Measurements from ENCODE around the gene PPP1R18.

PPP1R18 gene

GRCh38 chr6:30646450-30647241 is 39.8 kb downstream of the PPP1R18 start, which contains the start of gene C6orf136:
TSS of gene C6orf136 (plus strand) at chr6:30647133. CDS start at chr6:30647232, 99 bp downstream.
- no peak for TF ChIP-seq CTCF (IDR thresholded peaks at IDR 0.05)

- TF ChIP-seq CTCF (IDR thresholded peaks at IDR 0.05), result no peak
Observed at GRCh38 chr6:30645989-30646388, 40.5 kb downstream of the PPP1R18 start.

GRCh38 chr6:30644769-30645168 is 41.7 kb downstream of the PPP1R18 start:
- TF ChIP-seq CTCF (IDR thresholded peaks at IDR 0.05), result no peak

GRCh38 chr6:30643656-30644055 is 42.8 kb downstream of the PPP1R18 start:
- no peak for TF ChIP-seq CTCF (IDR thresholded peaks at IDR 0.05)

GRCh38 chr6:30641048-30641447 is 45.4 kb downstream of the PPP1R18 start:
- no peak for TF ChIP-seq CTCF (IDR thresholded peaks at IDR 0.05)

GRCh38 chr6:30640481-30640880 is 46.0 kb downstream of the PPP1R18 start:
- no peak for TF ChIP-seq CTCF (IDR thresholded peaks at IDR 0.05)

- TF ChIP-seq CTCF (IDR thresholded peaks at IDR 0.05), result no peak
Observed at GRCh38 chr6:30635834-30636233, 50.6 kb downstream of the PPP1R18 start.
